Activated naive CD4-positive, alpha-beta T cell (primary cell): ENCODE measurements around the gene DGKI.

Experiments
- DNase-seq, 4 experiments: peaks; one replicate each; lab custom pipeline; 2025; lab: John Stamatoyannopoulos, UW

Gene DGKI

GRCh38 chr7:137652721-137653120, 194.1 kb downstream of the DGKI start:
- DNase-seq: no peak

- no peak for DNase-seq
Measured at GRCh38 chr7:137647905-137648565, 198.7 kb downstream of the DGKI start.

DNA sequence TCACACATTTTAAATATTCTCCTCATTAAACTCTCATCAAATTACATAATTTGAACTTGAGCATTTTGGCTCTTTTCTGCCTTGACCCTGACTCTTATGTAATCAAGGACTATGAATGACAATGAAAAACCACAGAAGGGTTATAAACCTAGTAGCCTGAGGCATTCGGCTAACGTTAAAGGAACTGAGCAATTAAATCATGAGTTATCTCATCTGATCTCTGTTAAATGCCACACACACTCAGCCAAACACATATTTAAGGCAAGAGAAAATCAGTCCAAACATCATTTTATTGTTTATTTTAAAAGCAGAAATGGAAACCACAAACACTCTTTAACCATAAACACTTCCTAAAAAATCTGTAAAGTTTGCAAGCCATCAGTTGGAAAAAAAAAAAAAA, 204.3 kb downstream of the DGKI start:
- DNase-seq: no peak

GRCh38 chr7:137642031-137642430, 204.7 kb downstream of the DGKI start:
- no peak for DNase-seq

GRCh38 chr7:137636376-137636775, 210.4 kb downstream of the DGKI start:
- DNase-seq: no peak

DNA sequence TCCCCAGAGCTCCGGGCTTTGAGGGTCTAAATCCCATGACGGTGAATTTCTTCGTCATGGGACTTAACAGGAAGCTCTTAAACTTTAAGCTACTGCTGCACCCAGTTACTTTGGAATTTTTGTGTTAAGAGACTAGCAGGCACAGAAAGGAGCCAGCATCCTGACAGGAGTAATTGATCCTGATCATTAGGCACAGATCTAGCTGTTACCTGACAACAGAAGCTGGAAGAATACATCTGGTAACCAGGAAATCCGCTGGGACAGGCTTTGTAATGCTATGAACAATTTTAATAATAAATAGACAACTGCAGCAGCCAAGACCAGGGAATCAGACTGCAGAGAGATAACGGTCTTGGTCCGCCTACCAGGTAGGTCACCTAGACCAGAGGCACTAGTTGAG, 210.9 kb downstream of the DGKI start:
- DNase-seq: no peak

DNA sequence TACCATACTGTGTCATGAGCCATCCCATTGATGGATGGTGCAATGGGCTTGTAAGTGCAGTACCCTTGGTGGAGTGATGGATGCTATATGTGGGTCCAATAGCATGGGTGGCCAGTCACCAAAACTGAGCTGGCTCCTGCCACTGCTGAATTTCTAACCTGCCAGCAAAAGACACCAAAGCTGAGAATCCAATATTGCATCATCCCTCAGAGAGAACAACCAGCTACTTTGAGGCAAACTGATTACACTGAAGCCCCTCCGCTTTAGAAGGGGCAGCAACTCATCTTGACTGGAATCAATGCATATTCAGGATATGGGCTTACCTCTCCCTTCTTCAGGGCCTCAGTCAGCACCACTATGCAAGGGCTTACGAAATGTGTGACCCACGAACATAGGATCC, 211.6 kb downstream of the DGKI start:
- no peak for DNase-seq

GRCh38 chr7:137634356-137634755, 212.4 kb downstream of the DGKI start:
- no peak for DNase-seq

GRCh38 chr7:137633133-137633532, 213.6 kb downstream of the DGKI start:
- DNase-seq: no peak

DNA sequence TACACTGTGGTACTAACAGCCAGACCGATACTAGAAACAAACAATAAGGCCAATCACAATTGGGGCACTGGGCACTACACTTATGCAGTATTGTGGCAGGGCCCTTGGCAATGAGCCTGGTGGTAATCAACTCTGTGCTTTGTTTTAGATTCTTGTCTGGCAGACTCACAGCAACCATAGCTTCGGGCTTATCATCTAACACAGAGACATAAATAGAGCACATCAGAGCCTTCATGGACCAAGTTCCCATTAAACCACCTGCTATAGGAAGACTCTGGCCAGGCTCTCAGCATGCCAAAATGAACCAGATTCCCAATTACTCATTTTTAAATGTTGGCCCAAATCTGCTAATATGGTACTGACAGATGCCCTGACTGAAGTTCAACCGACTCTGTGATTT, 218.6 kb downstream of the DGKI start:
- no peak for DNase-seq

- no peak for DNase-seq
Measured at GRCh38 chr7:137626469-137627067, 220.2 kb downstream of the DGKI start.

DNA sequence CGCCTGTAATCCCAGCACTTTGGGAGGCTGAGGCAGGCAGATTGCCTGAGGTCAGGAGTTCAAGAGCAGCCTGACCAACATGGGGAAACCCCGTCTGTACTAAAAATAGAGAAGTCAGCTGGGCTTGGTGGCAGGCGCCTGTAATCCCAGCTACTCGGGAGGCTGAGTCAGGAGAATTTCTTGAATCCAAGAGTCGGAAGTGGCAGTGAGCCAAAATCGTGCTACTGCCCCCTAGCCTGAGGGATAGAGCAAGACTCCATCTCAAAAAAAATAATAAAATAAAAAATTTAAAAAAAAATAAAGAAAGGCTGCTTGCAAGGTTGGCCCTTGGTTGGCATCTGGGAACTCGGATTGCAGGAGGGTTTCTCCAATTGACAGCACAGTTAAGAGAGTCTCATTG, 221.6 kb downstream of the DGKI start:
- DNase-seq: no peak

GRCh38 chr7:137619181-137619580, 227.6 kb downstream of the DGKI start:
- no peak for DNase-seq

GRCh38 chr7:137618748-137619147, 228.0 kb downstream of the DGKI start:
- DNase-seq: no peak

DNA sequence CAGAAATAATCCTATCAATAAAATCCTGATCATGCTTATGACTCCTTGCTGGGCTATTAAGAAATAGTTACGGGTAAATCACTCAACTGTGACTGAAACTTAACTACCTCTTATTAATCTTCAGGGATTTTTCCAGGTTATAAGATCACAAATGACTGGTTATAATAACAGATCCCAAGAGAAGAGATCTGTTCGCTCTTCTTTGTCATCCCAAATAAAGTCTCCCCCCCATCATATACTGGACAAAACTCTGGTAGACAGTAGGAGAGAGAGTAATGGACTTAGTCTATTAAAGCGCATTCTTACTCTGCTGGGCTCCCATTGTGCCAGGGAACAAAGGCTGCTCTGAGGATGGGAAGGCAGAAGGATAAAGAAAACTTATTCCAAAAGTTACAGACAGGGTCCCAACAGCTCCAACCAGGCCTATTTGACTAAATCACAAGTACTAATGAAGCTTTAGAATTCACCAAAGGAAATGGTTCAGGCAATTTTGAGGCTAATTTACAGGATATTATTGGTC, 233.7 kb downstream of the DGKI start:
- no peak for DNase-seq

- no peak for DNase-seq
Measured at GRCh38 chr7:137611606-137612005, 235.2 kb downstream of the DGKI start.

GRCh38 chr7:137609500-137609899, 237.3 kb downstream of the DGKI start:
- DNase-seq: no peak

- no peak for DNase-seq
Measured at GRCh38 chr7:137606061-137606674, 240.6 kb downstream of the DGKI start.

DNA sequence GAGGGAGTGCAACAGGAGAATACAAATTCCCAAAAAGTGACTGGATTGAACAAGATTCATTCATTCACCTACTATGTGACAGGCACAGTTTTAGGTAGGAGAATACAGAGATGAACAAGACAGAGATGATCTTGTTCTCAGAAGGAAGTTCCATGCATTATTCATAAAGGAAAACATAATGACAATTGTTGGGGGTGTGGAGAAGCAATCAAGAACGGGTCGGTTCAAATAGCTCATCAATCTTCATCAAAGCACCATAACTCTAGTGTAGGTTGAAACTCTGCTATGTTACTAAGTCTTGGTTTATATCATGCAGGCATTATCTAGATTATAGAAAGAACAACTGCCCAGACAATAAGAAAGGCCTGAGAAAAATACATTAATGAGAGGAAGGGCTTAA, 243.7 kb downstream of the DGKI start:
- no peak for DNase-seq

DNA sequence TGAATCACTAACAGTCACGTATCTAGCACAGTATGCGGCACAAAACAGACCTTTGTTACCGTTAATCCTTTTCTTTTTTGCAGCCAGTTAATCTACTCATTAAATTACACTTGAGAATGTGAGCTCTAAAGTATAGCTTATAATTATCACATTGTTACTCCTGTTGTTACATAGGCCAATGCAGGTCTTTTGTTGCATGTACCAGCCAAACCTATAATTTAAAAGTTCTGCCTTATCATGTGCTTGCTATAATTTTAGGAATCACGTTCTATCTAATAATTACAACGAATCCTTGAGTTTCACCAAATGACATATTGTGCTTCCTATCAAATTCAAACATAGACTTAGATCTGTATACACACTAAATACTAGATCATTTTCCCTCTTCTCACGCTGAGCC, 245.1 kb downstream of the DGKI start:
- DNase-seq: no peak

DNA sequence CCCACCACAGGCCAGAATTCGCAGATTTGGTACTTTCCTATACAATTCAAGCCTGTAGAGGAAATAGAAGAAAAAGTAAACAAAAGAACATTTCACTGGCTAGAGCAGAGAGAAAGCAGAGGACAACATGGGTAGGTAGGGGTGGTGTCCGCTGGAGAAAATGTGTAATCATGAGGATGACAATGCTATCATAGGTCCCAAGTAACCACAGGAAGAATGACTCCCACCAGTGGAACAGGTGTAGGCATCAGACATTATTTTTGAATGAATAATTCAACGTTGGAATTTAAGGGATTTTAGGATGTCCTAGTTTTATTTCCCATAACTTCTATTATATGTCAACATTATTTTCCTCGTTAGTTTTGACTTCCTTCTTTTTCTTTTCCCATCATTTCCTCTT, 248.9 kb downstream of the DGKI start:
- no peak for DNase-seq

- DNase-seq: no peak
Measured at GRCh38 chr7:137593115-137593711, 253.6 kb downstream of the DGKI start.
